Renal pelvis (tissue), 4 donors: ENCODE measurements around the gene SLC13A5. TPM values are rescaled to one million over a fixed set of nuclear protein-coding genes. Genes with fewer than 3 reads are reported as not detected.
"Not testable (repeated sequence)": the region's sequence is repeated elsewhere in the genome, so short reads cannot be mapped to it uniquely, and the experiment has no call there.

Source experiments
- DNase-seq: peaks from one replicate; pipeline ENCODE4 v3.0.0-alpha.2; 2013
- polyA plus RNA-seq, 3 donors: library from polyadenylated mRNA; unstranded; fragments of 120-200 nt; gene quantifications; one replicate each; pipeline ENCODE4 v1.2.1, GENCODE V29; 2013; ENCODE audit not compliant: insufficient read length in 3 of 3

Gene SLC13A5
- polyA plus RNA-seq, 3 donors: 2.7 to 5.1 (median 4.9) TPM

DNA sequence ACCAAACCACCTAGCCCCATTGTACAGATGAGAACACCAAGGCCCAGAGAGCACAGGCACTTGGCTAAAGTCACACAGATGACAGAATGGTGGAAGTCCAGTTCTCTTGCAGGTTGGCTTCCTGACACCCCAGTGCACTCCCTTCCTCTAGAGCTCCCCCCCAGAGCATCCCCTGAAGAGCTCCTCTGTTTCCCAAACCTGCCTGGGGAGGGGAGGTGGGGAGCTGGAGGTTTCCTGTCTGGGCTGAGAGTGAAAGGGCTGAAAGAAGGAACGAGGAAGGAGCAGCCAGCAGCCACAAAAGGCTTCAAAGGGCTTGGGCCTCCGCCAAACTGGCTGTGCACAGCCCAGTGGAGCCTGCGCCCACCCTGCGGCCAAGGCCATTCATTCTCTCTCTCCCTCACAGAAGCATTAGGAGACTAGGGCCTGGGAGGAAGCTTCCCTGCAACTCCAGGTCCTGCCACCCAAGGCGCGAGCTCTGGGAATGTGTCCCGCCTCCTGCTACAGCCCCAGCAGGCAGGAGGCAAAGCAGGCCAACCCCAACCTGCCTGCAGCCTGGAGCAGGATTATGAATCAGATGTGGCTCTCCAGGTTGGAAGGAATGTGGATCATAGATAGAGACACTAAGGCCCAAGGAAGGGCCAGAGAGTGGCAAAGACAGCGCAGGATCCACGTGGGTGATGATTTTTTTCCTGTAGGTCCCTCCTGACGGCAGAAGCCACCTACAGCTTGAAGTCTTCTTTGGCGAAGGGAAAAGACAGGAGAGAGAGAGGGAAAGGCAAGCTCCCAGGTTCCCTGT, 913 bp downstream of the SLC13A5 start:
- peak; percentile 31 for DNase-seq

DNA sequence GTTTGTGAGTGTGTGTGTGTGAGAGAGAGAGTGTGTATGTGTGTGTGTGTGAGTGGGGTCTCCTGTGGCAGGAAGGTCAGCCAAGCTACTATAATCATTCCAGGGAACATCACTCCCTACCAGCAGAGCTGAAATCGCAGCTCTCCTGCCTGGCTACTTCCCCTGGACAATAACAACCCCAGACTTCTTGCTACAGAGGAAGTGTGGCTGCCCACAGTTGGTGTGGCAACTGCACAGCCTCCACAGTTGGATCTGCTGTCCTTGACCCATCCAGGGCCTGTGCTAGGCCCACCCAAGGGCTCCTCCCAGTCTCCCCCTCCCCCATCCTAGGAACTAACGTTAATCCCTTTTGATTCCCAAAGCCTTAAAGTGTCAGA, 1.5 kb downstream of the SLC13A5 start:
- DNase-seq: no peak

DNA sequence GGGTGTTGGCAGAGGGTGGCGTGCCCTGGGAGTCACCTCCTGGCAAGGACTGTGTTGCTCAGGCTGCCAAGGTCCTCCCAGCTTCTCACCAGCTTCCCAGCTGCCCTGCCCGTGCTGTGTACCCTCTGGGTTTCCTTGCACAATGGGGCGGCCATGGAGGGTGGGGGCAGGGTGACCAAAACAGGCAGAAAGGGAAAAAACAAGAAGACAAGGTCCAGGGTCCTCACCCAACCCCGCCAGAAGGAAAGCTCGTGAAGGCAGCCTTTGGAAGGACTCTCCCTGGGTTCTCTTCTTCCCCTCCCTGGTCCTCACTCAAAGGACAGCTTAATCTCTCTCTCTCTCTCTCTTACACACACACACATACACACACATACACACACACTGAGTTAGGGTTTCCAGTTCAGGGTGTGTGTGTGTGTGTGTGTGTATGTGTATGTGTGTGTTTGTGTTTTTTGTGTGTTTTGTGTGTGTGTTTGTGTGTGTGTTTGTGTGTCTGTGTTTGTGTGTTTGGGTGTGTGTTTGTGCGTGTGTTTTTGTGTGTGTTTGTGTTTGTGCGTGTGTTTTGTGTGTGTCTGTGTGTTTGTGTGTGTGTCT, 2.0 kb downstream of the SLC13A5 start:
- DNase-seq: no peak

DNA sequence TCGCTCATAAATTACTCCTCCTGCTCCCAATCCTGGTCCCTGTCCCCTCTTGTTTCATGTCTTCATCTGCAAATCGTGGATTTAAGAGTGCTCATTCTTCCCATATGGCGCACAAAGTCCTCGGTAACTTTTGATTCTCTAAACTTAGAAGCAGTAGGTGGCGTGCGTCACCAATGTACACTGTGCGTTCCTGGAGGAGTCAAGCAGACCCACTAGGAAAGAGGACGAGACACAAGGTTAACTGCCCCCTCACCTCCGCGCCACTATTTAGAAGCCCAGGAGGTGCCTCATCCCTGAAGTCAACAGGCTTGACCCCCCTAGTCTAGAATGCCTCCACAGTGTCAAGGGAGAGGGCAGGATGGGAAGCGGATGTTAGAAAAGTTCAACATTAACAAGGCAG, 2.9 kb downstream of the SLC13A5 start:
- no peak for DNase-seq

DNA sequence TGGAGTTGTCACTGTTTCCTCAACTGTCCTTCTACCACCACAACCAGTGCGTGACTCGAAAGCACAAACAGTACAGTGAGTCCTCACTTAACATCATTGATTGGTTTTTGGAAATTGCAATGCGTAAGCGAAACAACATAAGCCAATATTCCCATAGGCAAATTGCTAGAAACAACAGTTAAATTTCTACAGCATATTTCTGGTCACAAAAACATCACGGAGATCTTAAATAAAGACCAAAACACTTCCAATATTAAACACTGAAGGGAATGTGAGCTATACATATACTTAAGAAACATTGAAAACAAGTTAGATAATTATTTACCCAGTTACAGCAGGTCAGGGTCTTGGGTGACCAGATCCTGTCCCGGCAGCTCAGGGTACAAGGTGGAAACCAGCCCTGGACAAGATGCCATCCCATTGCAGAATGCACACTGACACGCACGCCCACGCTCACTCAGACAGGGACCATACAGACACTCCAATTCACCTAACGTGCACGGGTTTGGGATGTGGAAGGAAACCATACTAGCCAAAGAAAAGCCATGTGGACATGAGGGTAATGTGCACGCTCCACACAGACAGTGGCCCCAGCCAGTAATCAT, 4.7 kb downstream of the SLC13A5 start:
- DNase-seq: no peak

DNA sequence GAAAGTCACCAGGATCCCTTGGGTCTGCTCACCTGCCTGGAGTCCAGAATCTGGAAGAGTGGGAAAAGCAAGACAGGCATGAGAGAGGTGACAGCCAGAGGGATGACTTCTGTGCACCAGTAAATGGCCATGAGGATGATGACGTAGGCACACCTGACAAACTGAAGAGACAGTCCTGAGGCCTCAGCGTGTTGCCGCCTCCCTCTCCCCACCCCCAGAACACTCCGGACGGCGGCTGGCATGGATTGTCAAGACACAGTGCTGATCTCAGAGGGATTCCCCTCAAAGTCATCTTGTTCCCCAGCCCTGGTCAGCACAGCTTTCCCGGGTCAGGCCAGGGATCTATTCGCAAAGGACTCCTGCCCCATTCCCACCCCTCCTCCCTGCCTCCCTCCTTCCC, 6.2 kb downstream of the SLC13A5 start:
- DNase-seq: no peak

DNA sequence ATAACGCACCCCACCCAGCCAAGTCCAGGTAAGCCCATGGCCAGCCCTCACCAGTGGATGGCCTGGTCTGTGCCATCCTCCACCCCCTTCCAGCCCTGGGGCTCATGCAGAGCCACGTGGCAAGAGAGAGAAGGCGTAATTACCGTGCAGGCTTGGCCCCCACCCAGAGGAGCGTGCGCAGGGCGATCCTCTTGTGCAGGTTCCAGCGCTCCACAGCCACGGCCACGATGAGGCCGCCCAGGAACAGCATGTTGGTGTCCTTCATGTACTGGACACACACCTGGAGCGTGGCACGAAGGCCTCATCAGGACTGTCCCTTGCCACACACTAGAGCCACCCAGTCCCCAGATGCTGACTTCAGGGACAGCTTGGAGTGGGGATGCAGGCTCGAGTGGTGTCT, 6.7 kb downstream of the SLC13A5 start:
- DNase-seq: no peak

DNA sequence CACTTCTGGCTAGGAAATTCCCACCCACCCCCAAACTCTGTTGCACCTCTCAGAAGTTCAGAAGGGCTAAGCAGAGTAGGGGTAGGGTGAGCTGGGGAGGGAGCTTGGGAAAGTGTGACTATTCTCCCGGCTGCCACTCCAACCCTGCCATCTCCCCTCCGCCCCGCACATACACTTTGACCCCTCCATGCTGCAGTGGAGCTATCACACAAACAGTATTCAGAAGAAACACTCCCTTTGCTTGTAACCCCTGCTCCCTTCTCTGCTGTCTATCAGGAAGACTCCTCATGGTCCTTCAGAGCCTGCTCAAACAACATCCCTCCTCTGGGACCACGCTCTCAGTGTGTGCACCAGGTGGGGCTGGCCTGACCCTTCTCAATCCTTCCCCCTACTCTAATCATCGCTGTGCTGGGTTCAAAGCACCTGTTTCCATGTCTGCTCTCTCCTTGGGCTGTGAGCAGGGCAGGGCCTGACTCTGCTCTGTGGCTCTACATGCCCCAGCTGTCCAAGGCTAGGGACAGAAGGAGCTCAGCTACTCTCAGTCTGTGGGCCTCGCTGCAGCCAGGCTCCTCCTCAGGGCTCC, 8.6 kb downstream of the SLC13A5 start:
- DNase-seq: no peak

DNA sequence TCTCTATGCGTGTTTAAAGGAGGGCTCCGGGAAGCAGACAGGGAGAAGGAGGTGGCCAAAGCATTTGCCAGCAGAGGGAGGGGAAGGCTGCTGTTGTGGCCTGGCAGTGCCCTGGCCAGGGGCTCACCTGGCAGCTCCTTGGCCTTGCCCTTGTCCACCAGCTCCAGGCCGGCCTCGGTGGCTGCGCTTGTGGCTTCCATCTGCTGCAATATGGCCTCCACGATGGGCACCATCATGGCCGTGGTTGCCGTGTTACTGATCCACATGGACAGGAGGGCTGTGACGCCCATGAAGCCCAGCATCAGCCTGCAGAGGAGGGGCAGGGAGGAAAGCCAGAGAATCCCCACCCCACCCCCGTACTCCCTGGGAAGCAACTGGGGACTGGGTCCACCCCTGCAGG, 9.4 kb downstream of the SLC13A5 start:
- DNase-seq: no peak

DNA sequence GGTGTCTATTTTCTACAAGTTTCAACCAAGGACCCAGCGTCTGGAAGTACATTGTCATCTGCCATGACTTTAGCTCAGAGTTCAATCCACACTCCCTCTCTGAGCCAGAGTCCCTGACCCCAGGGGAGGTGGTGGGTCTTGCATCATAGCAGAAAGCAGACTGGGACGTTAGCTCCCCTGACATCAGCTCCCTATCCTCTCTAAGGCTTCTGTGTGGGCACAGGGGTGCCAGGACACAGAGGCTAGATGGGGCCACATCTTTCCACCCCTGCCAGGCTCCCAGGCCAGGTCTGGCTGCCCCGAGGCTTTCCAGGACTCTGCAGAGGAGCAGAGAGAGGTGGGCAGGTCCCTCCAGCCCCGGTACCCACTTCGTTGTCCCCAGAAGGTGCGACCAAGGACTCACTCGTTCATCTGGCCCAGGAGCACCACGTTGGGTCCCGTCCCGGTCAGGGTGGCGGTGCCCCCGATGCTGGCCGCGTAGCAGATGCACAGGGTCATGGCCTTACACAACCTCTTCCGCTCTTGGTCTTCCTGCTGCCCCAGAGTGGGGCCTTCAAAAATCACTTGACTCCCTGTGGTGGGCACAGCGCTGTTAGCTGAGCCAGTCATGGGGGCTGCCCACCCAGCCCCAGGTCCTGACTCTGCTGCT, 10.5 kb downstream of the SLC13A5 start:
- DNase-seq: no peak

DNA sequence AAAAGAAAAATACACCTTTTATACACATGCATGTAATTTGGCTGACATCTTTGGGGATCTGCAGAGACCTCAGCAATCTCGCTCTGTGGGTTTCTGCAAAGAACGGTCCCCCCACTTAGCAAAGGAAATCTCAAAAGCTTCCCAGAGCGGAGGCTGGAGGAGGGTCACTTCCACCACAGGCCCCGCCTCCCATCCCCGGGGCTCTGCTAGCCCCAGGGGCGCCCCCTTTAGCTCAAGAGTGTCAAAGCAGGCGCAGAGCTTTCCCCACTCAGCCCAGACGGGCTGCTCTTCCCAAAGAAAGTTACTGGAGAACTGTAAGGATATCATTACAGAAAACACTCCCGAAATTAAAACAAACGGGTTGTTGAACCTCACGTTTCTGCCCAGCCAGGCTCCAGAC, 11.4 kb downstream of the SLC13A5 start:
- DNase-seq: no peak

DNA sequence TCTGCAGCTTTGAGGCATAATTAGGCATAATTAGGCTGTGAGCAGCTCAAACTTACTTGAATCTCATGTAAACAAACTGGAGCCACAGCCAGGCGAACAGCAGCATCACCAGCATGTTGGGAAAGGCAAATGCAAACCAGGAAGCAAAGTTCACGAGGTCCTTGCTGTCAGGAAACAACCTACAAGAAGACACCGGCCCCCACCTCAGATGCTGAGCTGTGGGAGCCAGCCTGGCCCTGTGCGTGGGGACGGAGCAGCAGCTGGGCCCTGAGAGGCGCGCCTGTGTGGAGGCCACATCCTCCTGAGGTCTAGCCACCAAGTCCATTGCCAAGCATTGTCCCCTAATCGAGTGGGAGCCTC, 12.2 kb downstream of the SLC13A5 start:
- DNase-seq: no peak

DNA sequence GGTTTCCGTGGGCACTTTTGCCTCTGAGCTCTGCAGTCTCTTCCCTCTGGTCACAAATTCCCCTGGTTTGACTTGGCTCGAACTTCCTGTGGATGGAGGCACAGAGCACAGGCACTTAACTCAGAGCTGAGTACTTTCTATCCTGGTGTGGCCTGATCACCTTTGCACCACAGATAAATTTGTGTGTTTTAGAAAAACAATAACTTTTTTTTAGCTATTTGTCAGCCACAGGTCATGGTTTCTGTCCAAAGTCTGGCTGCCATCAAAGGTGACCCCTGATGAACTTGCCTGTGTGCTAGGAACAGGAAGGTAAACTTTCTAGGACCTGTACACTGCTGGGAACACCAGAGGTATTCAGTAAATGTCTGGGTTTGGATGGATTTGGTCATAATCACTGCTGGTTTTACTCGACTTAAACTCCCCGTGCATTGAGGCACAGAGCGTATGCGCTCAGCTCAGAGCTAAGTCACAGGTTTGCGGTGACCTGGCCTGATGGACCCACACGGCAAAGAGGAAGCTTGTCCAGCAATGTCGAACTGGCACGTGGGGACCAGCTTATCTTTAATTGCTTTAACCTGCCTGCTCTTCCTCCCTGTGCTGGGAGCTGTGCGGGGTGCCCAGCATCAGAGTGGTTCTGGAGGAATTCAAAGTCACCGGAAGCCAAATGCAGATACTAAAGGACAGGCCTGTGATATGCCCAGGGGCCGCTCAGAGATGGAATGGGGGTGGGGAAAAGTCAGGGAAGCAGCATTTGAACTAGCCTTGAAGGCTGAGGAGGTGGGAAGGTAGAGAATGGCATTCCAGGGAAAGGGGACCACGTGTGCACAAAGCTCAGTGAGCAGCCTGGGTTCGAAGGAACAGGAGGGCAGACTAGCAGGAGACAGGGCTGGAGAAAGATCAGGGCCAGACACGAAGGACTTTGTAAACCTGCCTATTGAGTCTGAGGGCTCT, 12.9 kb downstream of the SLC13A5 start:
- DNase-seq: no peak

DNA sequence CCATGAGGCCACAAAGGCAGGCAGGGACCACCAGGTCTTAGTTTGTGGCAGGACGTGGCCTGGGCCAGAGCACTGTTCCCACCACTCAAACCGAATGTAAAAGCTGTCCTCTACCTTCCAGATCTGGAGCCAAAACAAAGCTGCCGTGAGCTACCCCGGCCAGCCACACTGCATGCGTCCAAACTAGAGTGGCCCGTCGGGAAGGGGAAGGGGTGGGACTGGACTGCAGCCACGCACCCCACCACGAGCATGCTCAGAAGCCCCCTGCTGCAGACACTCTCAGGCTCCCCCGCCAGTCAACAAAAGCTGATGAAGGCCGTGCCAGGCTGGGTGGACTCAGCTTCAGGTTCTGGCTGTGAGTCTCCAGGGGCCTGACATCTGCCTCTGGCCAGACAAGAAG, 15.2 kb downstream of the SLC13A5 start:
- no peak for DNase-seq

DNA sequence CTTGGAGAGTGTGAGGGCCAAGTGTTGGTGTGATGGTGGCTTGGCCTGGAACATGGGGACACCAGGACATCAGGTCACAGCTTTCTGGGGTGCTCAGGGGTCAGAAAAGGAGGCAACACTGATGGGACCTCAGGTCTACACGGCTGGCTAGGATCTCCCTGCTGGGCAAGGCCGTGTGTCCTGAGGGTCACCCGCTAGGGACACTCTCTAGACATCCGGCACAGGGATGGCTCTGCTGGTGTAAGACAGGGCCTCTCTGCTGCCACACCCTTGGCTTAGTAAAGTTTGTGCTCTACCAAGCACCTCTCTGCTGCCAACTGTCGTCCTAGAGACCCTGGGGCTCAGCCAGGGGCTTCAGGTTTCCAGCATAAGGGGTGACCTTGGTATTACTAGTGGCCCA, 16.3 kb downstream of the SLC13A5 start:
- no peak for DNase-seq

DNA sequence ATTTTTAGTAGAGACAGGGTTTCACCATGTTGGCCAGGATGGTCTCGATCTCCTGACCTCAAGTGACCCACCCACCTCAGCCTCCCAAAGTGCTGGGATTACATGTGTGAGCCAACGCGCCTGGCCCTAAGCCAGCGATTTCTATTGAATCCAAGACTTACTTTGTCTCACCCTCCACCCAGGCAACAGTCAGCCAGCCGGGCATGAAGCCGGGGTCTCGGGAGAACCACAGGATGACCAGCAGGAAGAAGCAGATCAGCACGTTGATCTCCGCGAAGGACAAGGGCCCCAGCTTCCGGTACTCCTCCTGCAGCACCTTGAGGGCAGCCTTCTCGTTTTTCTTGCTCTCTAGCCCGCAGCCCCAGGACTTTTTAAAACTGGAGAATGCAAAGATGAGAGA, 17.6 kb downstream of the SLC13A5 start:
- no peak for DNase-seq

DNA sequence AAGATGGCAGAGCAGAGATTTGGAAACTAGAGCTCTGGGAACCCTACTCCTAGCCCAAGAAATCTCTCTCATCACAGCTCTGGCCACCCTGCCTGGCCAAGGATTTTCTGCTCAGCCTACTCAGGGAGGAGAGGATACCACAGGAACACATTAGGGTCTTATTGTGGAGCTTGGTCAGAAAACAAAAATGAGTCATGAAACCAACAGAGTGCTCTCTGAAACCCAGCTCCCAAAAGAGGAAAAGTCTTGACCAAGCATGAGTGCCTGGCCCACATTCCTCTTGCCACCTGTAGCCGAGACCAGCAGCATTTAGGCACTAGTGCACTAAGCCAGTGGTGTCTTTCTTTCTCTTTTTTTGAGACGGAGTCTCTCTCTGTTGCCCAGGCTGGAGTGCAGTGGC, 18.1 kb downstream of the SLC13A5 start:
- no peak for DNase-seq

DNA sequence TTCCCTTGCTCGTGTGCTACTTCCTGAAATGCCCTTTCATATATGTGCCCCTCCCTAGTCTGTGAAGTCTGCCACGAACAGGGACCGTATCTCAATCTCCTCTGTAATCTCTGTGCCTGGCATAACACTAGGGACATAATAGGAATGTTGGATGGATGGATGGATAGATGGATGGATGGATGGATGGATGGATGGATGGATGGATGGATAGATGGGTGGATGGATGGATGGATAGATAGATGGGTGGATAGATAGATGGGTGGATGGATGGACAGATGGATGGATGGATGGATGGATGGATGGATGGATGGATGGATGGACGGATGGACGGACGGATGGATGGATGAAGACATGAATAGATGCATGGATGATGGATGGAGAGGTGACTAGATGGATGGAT, 21.2 kb downstream of the SLC13A5 start:
- DNase-seq: not testable (repeated sequence)

DNA sequence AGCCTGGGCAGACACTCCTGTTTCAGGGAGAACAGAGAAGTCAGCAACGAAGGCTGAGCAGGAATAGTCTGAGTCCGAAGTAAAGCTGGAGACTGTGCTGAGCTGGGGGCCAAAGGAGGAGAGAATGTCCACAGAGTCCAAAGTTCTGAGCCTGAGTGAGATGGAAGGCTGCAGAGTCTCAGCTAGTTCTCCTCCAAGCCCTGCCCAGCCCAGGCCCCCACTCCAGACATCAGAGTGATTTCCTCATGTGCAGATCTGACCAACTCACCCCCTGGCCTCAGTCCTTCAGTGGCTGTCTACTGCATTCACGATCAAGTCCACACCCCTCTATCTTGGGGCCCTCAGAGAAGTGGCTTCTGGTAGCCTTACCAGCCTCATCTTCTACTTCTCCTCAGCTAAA, 21.6 kb downstream of the SLC13A5 start:
- DNase-seq: no peak

DNA sequence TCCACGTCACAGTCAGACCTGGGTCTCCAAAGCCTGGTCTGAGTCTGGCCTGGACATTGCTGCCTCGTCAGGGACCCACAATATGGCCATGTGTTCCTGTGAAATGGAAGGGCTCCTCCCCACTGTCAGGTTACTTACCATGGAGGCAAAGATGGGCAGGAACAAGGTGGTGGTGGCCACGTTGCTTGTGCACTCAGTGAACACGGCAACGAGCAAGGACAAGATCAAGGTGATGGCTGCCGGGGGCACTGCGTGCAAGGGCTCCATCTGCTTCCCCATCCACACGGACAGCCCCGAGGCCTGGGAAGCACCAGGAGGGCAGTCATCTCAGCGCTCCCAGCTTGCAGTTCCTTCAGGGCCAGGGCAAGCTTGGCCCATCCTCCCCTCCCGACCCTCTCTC, 22.5 kb downstream of the SLC13A5 start:
- no peak for DNase-seq

DNA sequence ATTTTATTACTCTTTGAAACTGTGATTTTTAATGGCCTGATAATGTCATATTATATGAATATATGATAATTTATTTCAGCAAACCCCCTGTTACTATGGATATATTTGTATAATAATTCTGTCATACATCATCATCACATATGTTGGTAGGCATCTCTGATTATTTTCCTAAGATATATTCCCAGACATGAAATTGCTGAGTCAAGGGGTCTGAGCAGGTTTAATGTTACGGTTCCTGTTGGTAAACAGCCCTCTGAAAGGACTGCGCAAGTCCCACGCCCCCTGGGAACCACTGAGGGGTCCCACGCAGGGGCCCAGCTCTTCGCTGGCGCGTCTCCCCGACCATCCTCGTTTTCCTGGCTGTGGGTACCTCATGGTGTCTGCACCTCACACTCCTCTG, 24.2 kb downstream of the SLC13A5 start:
- DNase-seq: no peak

DNA sequence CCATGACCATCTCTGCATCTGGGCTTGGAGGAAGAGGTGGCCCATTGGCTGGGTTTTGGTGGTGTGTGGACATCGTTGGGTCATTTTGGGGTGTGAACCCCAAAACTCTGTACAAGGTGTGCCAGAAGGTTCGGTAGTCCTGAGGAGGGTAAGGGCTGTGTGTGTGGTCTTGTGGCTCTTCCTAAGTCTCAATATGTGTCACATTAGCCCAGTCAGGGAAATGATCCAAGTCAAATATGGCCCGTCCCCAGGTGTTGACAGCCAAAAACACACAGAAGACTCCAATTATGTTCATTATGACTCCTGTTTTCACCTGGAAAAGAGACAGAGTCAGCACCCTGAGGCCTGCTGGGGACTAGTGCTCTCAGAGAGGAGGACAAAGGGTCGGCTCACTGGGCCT, 27.1 kb downstream of the SLC13A5 start:
- DNase-seq: no peak
